HG02798 (cell line): ENCODE results near the gene CHRNA9.

Experiments
- ATAC-seq: cut with Tn5 transposase; IDR thresholded peaks from one replicate; pipeline ENCODE4 v1.9.1; 2021; ENCODE audit warnings: mild to moderate bottlenecking; ENCODE audit not compliant: unreplicated experiment, poor library complexity

CHRNA9 gene

GRCh38 chr4:40308528-40309122 is 26.5 kb upstream of the CHRNA9 start:
- ATAC-seq, result no peak

GRCh38 chr4:40309250-40309774 is 25.8 kb upstream of the CHRNA9 start:
- ATAC-seq, result peak; percentile 35

- ATAC-seq, result no peak
These were observed 24.9 kb upstream of the CHRNA9 start for GRCh38 chr4:40310225-40310624.

- ATAC-seq, result no peak
These were observed 23.3 kb upstream of the CHRNA9 start for GRCh38 chr4:40311811-40312346.

GRCh38 chr4:40314951-40315350 is 20.2 kb upstream of the CHRNA9 start:
- ATAC-seq, result no peak

GRCh38 chr4:40316333-40316781 is 18.8 kb upstream of the CHRNA9 start:
- no peak for ATAC-seq

- peak; percentile 69 for ATAC-seq
These were observed 18.1 kb upstream of the CHRNA9 start for GRCh38 chr4:40316782-40317635.

GRCh38 chr4:40317916-40318658 is 17.0 kb upstream of the CHRNA9 start:
- no peak for ATAC-seq

- ATAC-seq, result no peak
These were observed 13.4 kb upstream of the CHRNA9 start for GRCh38 chr4:40321574-40322275.

- no peak for ATAC-seq
These were observed 12.3 kb upstream of the CHRNA9 start for GRCh38 chr4:40322811-40323210.

- ATAC-seq, result no peak
These were observed 11.3 kb upstream of the CHRNA9 start for GRCh38 chr4:40323866-40324265.

- peak; percentile 91 for ATAC-seq
These were observed 9.6 kb upstream of the CHRNA9 start for GRCh38 chr4:40325406-40326019.

- ATAC-seq, result no peak
These were observed 7.8 kb upstream of the CHRNA9 start for GRCh38 chr4:40327340-40327739.

GRCh38 chr4:40328383-40328782 is 6.8 kb upstream of the CHRNA9 start:
- ATAC-seq, result no peak

- no peak for ATAC-seq
These were observed 5.3 kb upstream of the CHRNA9 start for GRCh38 chr4:40329805-40330204.

GRCh38 chr4:40330536-40330935 is 4.6 kb upstream of the CHRNA9 start:
- no peak for ATAC-seq

- ATAC-seq, result no peak
These were observed 3.9 kb upstream of the CHRNA9 start for GRCh38 chr4:40331101-40331745.

GRCh38 chr4:40331961-40332360 is 3.2 kb upstream of the CHRNA9 start:
- ATAC-seq, result no peak

GRCh38 chr4:40333921-40334352 is 1.2 kb upstream of the CHRNA9 start:
- no peak for ATAC-seq
